ENCODE data around the gene NAMPT.
A peak's percentile ranks its signal among the peaks of the same experiment; 100 is the strongest.

Gene NAMPT

DNA sequence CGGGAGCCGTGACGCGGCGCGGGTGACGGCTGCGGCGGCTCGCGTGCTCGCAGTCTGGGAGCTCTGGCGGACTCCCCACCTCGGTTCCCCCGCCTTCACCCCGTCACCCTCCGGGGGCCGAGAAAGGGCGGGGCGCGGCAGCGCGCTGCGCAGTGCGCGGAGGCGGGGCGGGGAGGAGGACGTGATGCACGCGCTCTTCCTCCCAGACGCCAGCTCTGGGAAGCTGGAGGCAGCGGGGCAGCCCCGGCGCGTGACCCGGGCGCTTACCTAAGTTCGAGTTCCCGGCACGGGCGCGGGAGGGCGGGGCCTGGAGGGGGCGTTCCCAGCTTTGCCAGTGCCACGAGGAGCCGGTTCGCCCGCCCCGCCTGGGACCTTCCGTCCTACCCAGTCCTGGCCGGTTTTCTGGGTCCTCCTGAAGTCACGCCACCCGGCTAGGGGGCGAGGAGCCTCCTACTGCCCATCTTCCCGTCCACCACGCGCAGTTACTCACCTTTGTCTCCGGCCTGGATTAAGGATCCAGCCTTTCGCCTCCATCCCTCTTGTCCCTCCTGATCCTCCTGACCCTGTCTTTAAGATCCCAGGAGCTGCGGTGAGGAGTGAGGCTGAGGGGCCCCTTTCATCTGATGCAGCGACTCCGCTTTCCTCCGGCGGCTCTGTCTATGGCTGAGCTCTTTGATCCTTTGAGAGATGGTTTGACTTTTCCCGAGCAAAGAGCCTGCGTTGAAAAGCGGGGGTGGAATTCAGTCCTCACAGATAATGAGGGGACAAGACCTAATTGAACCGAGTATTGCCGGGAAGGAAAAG lies 470 bp upstream of the NAMPT start:
- DNase-seq (ENCODE audit: low read depth) = peak; percentile 96
- no peak for TF ChIP-seq CTCF (IDR thresholded peaks at IDR 0.05; ENCODE audit: control insufficient read depth, extremely low read depth, insufficient read depth)
- peak overlapping the region; percentile 80 for H3K4me3 ChIP-seq (ENCODE audit: low read depth, low read length)

- no peak for TF ChIP-seq CTCF (IDR thresholded peaks at IDR 0.05; ENCODE audit: control insufficient read depth, extremely low read depth, insufficient read depth)
- peak; percentile 21 for DNase-seq (ENCODE audit: low read depth)
- peak overlapping the region; percentile 80 for H3K4me3 ChIP-seq (ENCODE audit: low read depth, low read length)
Observed at GRCh38 chr7:106283831-106284713, 711 bp downstream of the NAMPT start.

DNA sequence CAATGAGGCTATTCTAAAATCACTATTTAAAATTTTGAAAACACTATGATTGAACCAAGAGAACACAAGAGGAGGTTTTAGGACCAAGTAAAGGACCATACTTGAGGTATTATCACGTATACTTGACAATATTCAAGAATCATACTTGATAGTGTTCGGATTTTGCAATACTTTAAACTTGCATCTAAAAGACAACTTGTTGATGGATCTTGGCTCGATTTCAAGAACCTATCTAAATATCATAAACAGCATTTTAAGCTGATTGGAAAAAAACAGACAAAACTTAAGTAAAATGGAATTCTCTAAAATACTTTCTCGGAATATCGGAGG lies 1.3 kb downstream of the NAMPT start:
- H3K4me3 ChIP-seq (ENCODE audit: low read depth, low read length) = peak overlapping the region; percentile 70
- no peak for DNase-seq (ENCODE audit: low read depth)
- no peak for TF ChIP-seq CTCF (IDR thresholded peaks at IDR 0.05; ENCODE audit: control insufficient read depth, extremely low read depth, insufficient read depth)

DNA sequence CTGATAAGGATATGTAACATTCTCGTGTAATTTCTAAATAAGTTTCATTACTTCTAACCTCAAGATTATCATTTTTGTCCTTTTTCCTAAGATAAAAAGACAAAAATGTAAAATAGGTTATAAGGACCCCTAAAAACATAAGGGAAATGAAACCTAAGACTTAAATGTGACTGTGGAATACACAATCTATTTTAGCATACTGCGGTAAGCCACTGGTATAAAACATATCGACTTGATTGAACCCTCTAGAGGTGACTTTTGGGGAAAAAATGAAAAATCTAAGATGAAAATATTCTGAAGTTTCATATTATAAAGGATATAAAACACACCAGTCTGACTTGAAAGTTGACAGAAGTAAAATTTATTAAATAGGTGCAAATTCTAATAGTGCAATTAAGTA lies 1.9 kb downstream of the NAMPT start:
- H3K4me3 ChIP-seq (ENCODE audit: low read depth, low read length) = peak overlapping the region; percentile 70; the same call in 1 of the 2 replicates
- no peak for DNase-seq (ENCODE audit: low read depth)
- TF ChIP-seq CTCF (IDR thresholded peaks at IDR 0.05; ENCODE audit: control insufficient read depth, extremely low read depth, insufficient read depth) = no peak

DNA sequence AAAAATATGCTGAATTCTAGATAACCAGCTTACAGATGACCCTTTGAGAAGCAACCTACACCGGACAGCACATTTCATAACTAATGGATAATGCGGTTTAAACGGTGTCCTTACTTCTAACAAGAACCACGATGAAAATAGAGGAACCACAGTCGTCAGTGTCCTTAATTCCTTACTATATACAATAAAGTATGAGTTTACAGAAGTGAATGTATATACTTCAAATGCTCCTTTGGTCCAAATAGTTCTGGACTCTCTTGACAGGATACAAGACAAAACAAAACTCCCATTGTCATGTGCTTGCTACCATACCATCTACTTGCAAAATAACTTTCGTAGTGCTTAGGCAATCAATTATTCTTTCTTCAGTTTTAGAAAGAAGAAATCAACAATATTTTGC lies 2.4 kb downstream of the NAMPT start:
- DNase-seq (ENCODE audit: low read depth) = no peak
- no peak for TF ChIP-seq CTCF (IDR thresholded peaks at IDR 0.05; ENCODE audit: control insufficient read depth, extremely low read depth, insufficient read depth)
- no peak overlapping the region; the same call in 1 of the 2 replicates for H3K4me3 ChIP-seq (ENCODE audit: low read depth, low read length)

- DNase-seq (ENCODE audit: low read depth) = no peak
- no peak for TF ChIP-seq CTCF (IDR thresholded peaks at IDR 0.05; ENCODE audit: control insufficient read depth, extremely low read depth, insufficient read depth)
- no peak overlapping the region for H3K4me3 ChIP-seq (ENCODE audit: low read depth, low read length)
Observed at GRCh38 chr7:106281585-106282318, 3.0 kb downstream of the NAMPT start.

Measured in LNCaP clone FGC (cell line).